ENCODE measurements around the gene CUEDC1. TPM values are rescaled to one million over a fixed set of nuclear protein-coding genes. Genes with fewer than 3 reads are reported as not detected.
A peak's percentile ranks its signal among the peaks of the same experiment; 100 is the strongest.

CUEDC1 gene
- total RNA-seq, 1 donor from 2014 or later, result 38.4 TPM

DNA sequence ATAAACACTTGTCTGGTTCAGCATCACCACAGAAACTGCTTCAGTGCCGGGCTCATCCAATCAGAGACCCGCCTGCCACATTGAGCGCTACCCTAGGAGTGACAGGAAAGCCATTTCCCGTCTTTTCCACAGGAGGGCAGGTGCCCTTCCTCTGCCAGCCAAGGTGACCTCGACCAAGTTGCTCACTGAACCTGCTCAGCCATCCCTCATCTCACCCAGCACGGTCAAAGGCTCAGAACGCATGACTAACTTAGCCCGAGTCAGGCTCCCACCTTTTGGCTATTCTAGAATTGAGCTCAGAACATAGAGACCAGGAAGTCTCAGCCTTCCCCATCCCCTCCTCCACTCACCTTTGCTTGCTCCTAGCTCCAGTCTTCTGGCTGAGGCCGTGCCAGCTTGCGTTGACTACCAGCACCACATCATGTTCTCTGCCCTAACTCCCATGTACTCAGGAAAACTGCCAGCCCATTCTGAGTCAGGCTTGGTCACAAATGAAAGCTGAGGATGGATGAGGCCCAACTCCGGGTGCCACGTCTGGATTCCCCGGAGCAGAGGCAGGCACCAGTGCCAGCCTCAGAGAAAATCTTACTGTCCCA, 121.0 kb downstream of the CUEDC1 start:
- Mint-ChIP-seq H3K4me3 (ENCODE audit: unreplicated experiment) (no peak overlapping the region), H3K4me1 (ENCODE audit: unreplicated experiment) (no peaks in the 10 kb centered on the region), H3K27ac (ENCODE audit: unreplicated experiment) (no peak overlapping the region), H3K36me3 (ENCODE audit: unreplicated experiment) (peaks cover 11% of the 10 kb centered on the region), H3K9me3 (ENCODE audit: unreplicated experiment) (no peaks in the 10 kb centered on the region), H3K27me3 (ENCODE audit: unreplicated experiment) (no peaks in the 10 kb centered on the region)
- TF ChIP-seq, protein P1, sequence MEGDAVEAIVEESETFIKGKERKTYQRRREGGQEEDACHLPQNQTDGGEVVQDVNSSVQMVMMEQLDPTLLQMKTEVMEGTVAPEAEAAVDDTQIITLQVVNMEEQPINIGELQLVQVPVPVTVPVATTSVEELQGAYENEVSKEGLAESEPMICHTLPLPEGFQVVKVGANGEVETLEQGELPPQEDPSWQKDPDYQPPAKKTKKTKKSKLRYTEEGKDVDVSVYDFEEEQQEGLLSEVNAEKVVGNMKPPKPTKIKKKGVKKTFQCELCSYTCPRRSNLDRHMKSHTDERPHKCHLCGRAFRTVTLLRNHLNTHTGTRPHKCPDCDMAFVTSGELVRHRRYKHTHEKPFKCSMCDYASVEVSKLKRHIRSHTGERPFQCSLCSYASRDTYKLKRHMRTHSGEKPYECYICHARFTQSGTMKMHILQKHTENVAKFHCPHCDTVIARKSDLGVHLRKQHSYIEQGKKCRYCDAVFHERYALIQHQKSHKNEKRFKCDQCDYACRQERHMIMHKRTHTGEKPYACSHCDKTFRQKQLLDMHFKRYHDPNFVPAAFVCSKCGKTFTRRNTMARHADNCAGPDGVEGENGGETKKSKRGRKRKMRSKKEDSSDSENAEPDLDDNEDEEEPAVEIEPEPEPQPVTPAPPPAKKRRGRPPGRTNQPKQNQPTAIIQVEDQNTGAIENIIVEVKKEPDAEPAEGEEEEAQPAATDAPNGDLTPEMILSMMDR (IDR thresholded peaks at IDR 0.05), result no peak
- no peak for DNase-seq (ENCODE audit: extremely low spot score, unreplicated experiment)

DNA sequence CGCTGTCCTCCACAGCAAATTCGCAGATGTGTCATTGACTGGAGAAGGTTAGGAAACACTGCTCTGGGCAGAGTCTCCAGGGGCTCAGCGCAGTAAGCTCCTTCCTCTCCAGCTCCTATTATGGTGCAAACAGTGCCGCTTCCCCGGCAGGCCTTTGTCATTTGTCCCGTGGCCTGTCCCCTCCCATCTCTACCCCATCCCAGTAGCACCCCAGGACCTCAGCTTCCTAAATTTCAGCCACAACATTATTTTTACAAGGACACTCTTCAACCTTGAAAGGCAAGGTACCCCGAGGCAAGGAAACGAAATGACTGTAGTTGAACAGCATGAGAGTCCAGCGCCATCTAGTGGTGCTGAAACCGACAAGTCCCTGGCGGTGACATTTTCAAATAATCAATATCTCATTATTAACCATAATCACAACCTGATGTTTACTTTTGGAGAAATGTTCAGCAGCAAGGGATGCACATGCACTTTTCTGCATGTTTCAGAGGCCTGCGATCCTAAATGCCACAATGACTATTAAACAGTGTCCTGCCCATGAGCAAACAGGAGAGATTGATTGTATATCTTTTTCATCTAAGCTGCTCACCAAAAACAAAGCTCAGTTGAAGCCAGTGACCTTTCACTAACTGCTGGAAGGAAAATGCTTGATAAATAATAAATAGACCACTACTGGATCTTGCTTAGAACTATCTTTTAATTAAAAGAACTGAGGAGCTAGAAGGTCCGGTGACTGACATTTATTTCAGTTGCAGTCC, 121.9 kb downstream of the CUEDC1 start:
- Mint-ChIP-seq H3K4me3 (ENCODE audit: unreplicated experiment) (no peak overlapping the region), H3K36me3 (ENCODE audit: unreplicated experiment) (peaks cover 6% of the 10 kb centered on the region), H3K9me3 (ENCODE audit: unreplicated experiment) (no peaks in the 10 kb centered on the region), H3K27ac (ENCODE audit: unreplicated experiment) (no peak overlapping the region), H3K27me3 (ENCODE audit: unreplicated experiment) (no peaks in the 10 kb centered on the region), H3K4me1 (ENCODE audit: unreplicated experiment) (no peaks in the 10 kb centered on the region)
- TF ChIP-seq, protein P1 (IDR thresholded peaks at IDR 0.05), result peak; percentile 98
- DNase-seq (ENCODE audit: extremely low spot score, unreplicated experiment), result peak; percentile 86

DNA sequence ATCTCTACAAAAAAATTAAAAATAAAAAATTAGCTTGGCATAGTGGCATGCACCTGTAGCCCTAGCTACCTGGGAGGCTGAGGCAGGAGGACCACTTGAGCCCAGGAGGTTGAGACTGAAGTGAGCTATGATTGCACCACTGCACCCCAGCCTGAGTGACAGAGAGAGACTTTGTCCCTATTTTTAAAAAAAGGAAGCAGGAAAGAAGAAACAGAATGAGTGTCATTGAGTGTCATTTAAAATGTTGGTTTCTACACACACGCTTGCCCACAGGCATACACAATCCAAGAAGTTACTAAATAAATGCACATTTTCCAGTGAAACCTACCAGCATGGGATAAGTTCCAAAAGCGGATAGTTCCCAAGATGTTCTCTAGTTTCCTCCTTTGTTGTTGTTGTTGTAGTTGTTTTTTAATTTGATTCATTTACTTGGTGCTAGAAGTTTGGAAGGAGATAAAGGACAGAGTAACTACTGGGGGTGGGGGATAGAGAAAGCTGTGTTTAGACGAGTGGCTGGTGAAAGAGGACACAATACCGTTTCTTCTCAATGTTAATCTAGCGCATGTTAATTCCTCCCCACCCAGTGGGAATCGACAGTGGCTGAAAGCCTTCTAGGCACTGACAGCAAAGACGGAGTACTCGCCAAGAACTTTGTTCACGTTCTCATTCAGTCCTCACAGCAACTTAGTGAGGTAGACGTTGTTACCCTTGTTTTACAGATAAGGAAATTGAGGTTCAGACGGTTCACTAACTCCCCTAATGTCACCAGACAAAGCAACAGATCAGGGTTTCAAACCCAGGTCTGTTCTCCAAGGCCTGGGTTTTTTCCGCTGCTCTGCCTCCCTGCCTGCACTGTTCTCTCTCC, 122.7 kb downstream of the CUEDC1 start:
- no peaks in the 10 kb centered on the region for H3K9me3 Mint-ChIP-seq (ENCODE audit: unreplicated experiment)
- TF ChIP-seq, protein P1 (IDR thresholded peaks at IDR 0.05), result no peak
- no peaks in the 10 kb centered on the region for H3K4me1 Mint-ChIP-seq (ENCODE audit: unreplicated experiment)
- H3K4me3 Mint-ChIP-seq (ENCODE audit: unreplicated experiment), result no peak overlapping the region
- H3K27ac Mint-ChIP-seq (ENCODE audit: unreplicated experiment), result no peak overlapping the region
- DNase-seq (ENCODE audit: extremely low spot score, unreplicated experiment), result no peak
- no peaks in the 10 kb centered on the region for H3K27me3 Mint-ChIP-seq (ENCODE audit: unreplicated experiment)
- H3K36me3 Mint-ChIP-seq (ENCODE audit: unreplicated experiment), result peaks cover 4% of the 10 kb centered on the region

DNA sequence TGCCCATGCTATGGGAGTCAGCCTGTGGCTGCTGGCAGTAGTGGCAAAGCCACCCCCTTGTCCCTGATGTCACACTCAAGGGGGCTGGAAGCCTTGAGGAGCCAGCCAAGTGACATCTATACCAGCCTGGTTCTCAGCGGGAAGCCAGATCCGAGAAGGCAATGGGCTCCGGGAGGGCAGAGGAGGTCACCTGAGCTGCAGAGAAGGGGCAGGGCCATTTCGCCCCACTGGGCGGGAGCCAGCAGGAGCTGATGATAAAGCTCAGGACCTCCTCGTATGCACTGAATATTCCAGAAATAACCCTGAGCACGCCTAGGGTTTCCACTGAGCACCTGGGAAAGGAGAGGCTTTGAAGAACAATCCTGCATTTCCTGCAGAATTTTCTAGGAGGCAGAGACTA, 124.3 kb downstream of the CUEDC1 start:
- Mint-ChIP-seq H3K36me3 (ENCODE audit: unreplicated experiment) (no peaks in the 10 kb centered on the region), H3K4me3 (ENCODE audit: unreplicated experiment) (no peak overlapping the region), H3K4me1 (ENCODE audit: unreplicated experiment) (no peaks in the 10 kb centered on the region), H3K9me3 (ENCODE audit: unreplicated experiment) (no peaks in the 10 kb centered on the region), H3K27me3 (ENCODE audit: unreplicated experiment) (peaks cover 2% of the 10 kb centered on the region), H3K27ac (ENCODE audit: unreplicated experiment) (no peak overlapping the region)
- no peak for DNase-seq (ENCODE audit: extremely low spot score, unreplicated experiment)
- TF ChIP-seq, protein P1 (IDR thresholded peaks at IDR 0.05), result no peak
